CD4-positive, CD25-positive, alpha-beta regulatory T cell (primary cell): Measurements from ENCODE around the gene HRAS. TPM values are rescaled to one million over a fixed set of nuclear protein-coding genes. Genes with fewer than 3 reads are reported as not detected.
A peak's percentile ranks its signal among the peaks of the same experiment; 100 is the strongest.
"Not testable (repeated sequence)": the region's sequence is repeated elsewhere in the genome, so short reads cannot be mapped to it uniquely, and the experiment has no call there.

Experiments
- ATAC-seq, 2 donors: fragments of 150-1000 bp; cut with Tn5 transposase; one replicate each; pipeline ENCODE4 v1.10.0; 2021; ENCODE audit warnings: low read depth in 2 of 2, moderate number of reproducible peaks in 2 of 2, moderate library complexity in 1 of 2
- DNase-seq, 3 donors: peaks; one replicate each; pipeline versions ENCODE4 v3.0.0 to v3.0.0-alpha.2; 2012 to 2022; ENCODE audit warnings: mixed read lengths in 1 of 3
- H3K27ac ChIP-seq: one replicate; pipeline ENCODE4 v1.7.0; 2013; ENCODE audit warnings: mild to moderate bottlenecking, low read length; ENCODE audit not compliant: insufficient read depth, poor library complexity, severe bottlenecking
- H3K27me3 ChIP-seq: one replicate; pipeline ENCODE4 v1.7.0; 2013; ENCODE audit warnings: low read length; ENCODE audit not compliant: control insufficient read depth, insufficient read depth
- H3K36me3 ChIP-seq: one replicate; pipeline ENCODE4 v1.7.0; 2013; ENCODE audit warnings: mild to moderate bottlenecking, low read length, moderate library complexity; ENCODE audit not compliant: control insufficient read depth, insufficient read depth
- H3K4me1 ChIP-seq: 2 replicates; pipeline ENCODE4 v1.7.0; 2013; ENCODE audit warnings: mild to moderate bottlenecking, low read length; ENCODE audit not compliant: insufficient read depth, control insufficient read depth, poor library complexity, severe bottlenecking
- H3K4me3 ChIP-seq: one replicate; pipeline ENCODE4 v1.7.0; 2013; ENCODE audit warnings: low read depth, mild to moderate bottlenecking, low read length, moderate library complexity
- H3K9me3 ChIP-seq, 2 experiments: 1 replicate in 1 of 2; 2 replicates in 1 of 2; pipeline ENCODE4 v1.7.0; 2013; ENCODE audit warnings: low read length in 2 of 2, mild to moderate bottlenecking in 1 of 2, moderate library complexity in 1 of 2; ENCODE audit not compliant: control insufficient read depth in 2 of 2
- H3K27ac Mint-ChIP-seq, 3 donors: one replicate each; pipeline ENCODE4 v1.8.0; 2020 to 2022; ENCODE audit warnings: mild to moderate bottlenecking in 3 of 3, mixed read lengths in 3 of 3, moderate library complexity in 2 of 3
- H3K27me3 Mint-ChIP-seq: one replicate; pipeline ENCODE4 v1.8.0; 2022; ENCODE audit warnings: mild to moderate bottlenecking, mixed read lengths
- H3K36me3 Mint-ChIP-seq: one replicate; pipeline ENCODE4 v1.8.0; 2020; ENCODE audit warnings: mixed read lengths
- H3K4me1 Mint-ChIP-seq, 4 donors: one replicate each; pipeline ENCODE4 v1.8.0; 2020 to 2022; ENCODE audit warnings: mixed read lengths in 4 of 4, mild to moderate bottlenecking in 1 of 4
- H3K4me3 Mint-ChIP-seq, 4 donors: one replicate each; pipeline ENCODE4 v1.8.0; 2020 to 2022; ENCODE audit warnings: mild to moderate bottlenecking in 4 of 4, mixed read lengths in 4 of 4, moderate library complexity in 3 of 4
- H3K9me3 Mint-ChIP-seq, 7 donors: one replicate each; pipeline ENCODE4 v1.8.0; 2020 to 2022; ENCODE audit warnings: mixed read lengths in 7 of 7, mild to moderate bottlenecking in 3 of 7, moderate library complexity in 2 of 7
- polyA plus RNA-seq, 4 donors: library from polyadenylated mRNA; unstranded; fragments of 300-500 nt; fragmentation: Illumina TruSeq; gene quantifications; one replicate each; pipeline ENCODE4 v1.2.3, GENCODE V29; 2021
- total RNA-seq: library from RNA; stranded (reverse); gene quantifications from one replicate; pipeline ENCODE4 v1.2.3, GENCODE V29; 2022

The HRAS gene
- total and polyA plus RNA-seq, 5 donors from 2014 or later, result 15.9 to 35.2 (median 21.8) TPM

DNA sequence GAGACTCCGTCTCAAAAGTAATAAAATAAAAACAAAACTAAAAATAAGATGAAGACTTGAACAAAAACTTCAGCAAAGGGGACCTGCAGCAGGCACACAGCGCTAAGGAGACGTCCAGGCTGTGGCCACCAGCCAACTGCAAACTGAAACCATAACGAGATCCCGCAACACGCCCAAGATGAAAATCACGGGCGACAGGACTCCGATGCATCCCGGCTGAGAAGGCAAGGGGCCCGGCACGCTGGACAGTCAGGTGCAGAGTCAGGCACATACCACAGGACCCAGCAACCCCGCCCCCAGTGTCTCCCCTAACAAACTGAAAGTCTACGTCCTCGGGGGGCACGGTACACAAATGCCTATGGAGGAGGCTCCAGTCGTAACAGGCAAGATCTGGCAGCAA is 9.2 kb downstream of the HRAS start:
- Mint-ChIP-seq H3K4me3 (no peak overlapping the region), H3K9me3 (no peaks in the 10 kb centered on the region)

DNA sequence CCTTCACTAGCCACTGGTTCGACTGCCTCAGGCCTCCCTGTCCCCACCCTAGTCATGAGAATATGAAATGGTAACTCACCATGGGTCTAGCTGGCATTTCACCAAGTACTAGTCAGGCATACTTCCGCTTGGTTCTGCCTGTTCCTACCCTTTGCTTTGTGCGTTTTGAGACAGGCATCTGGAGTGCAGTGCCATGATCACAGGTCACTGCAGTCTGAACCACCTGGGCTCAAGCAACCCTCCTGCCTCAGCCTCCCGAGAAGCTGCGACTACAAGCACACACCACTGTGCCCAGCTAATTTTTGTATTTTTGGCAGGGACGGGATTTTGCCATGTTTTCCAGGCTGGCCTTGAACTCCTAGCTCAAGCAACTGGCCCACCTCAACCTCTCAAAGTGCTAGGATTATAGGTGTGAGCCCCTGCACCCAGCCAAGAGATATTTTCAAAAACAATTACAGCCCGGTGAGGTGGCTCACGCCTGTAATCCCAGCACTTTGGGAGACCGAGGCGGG is 14.1 kb downstream of the HRAS start:
- peak overlapping the region in 1 of 4 donors; percentile 32 for H3K4me3 Mint-ChIP-seq
- Histone ChIP-seq H3K4me3 (no peak overlapping the region), H3K36me3 (no peaks in the 10 kb centered on the region), H3K27me3 (no peaks in the 10 kb centered on the region), H3K9me3 (peaks cover 0 to 5% of the 10 kb centered on the region in 2 experiments), H3K4me1 (peaks cover 4% of the 10 kb centered on the region), H3K27ac (no peak overlapping the region)
- H3K27me3 Mint-ChIP-seq, result no peaks in the 10 kb centered on the region
- ATAC-seq (no peak), DNase-seq (no peak)
- H3K27ac Mint-ChIP-seq, result no peak overlapping the region
- peaks cover 0 to 8% (median 3%) of the 10 kb centered on the region in 4 donors for H3K4me1 Mint-ChIP-seq
- peaks cover 3% of the 10 kb centered on the region for H3K36me3 Mint-ChIP-seq
- H3K9me3 Mint-ChIP-seq, result peaks cover 0 to 4% (median 0%) of the 10 kb centered on the region in 7 donors

More for the DNA sequence above, 9.2 kb downstream of the HRAS start:
- Mint-ChIP-seq H3K27ac (no peak overlapping the region), H3K36me3 (peaks cover 3% of the 10 kb centered on the region), H3K27me3 (no peaks in the 10 kb centered on the region), H3K4me1 (no peaks in the 10 kb centered on the region)
- no peaks in the 10 kb centered on the region for H3K36me3 ChIP-seq
- no peak overlapping the region for H3K27ac ChIP-seq
- no peak for ATAC-seq
- H3K4me3 ChIP-seq, result no peak overlapping the region
- no peaks in the 10 kb centered on the region for H3K9me3 ChIP-seq
- H3K4me1 ChIP-seq, result no peaks in the 10 kb centered on the region
- no peaks in the 10 kb centered on the region for H3K27me3 ChIP-seq
- no peak for DNase-seq

DNA sequence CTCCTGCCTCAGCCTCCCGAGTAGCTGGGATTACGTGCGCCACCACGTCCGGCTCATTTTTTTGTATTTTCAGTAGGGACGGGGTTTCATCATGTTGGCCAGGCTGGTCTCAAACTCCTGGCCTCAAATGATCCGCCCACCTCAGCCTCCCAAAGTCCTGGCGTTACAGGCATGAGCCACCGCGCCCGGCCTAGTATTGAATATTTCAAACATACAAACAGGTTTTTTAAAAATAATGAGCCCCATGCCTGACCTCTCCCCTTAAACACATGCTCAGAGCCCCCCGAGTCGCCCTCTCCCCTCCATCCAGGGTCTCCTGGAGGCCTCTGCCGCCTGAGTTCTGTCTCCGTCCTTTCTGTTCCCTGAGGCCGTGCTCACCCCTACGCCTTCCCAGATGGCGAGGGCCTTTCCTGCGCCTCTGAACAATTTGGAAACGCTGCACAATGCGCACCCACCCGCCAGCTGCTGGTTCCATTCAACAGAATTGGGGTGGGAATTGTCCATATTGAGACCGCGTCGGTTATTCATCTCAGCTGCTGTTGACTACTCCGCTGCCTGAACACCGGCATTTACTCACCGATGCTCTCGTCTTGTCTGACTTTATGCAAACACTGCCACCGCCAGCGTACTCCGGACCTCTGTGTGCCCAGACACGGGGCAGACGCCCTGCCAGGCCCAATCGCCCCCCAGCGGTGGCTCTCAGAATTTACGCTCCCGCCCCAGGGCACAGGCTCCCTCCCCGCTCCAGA is 14.8 kb downstream of the HRAS start:
- peaks cover 0 to 5% of the 10 kb centered on the region in 2 experiments for H3K9me3 ChIP-seq
- H3K4me1 ChIP-seq, result peaks cover 4% of the 10 kb centered on the region
- H3K27me3 ChIP-seq, result no peaks in the 10 kb centered on the region
- H3K4me3 Mint-ChIP-seq, result peak overlapping the region in 1 of 4 donors; percentile 32
- H3K36me3 ChIP-seq, result no peaks in the 10 kb centered on the region
- H3K4me1 Mint-ChIP-seq, result peaks cover 0 to 8% (median 3%) of the 10 kb centered on the region in 4 donors
- H3K27ac Mint-ChIP-seq, result no peak overlapping the region
- no peak for DNase-seq
- H3K36me3 Mint-ChIP-seq, result peaks cover 3% of the 10 kb centered on the region
- H3K4me3 ChIP-seq, result no peak overlapping the region
- H3K27ac ChIP-seq, result no peak overlapping the region
- H3K27me3 Mint-ChIP-seq, result no peaks in the 10 kb centered on the region
- H3K9me3 Mint-ChIP-seq, result peaks cover 0 to 4% (median 0%) of the 10 kb centered on the region in 7 donors
- no peak for ATAC-seq

DNA sequence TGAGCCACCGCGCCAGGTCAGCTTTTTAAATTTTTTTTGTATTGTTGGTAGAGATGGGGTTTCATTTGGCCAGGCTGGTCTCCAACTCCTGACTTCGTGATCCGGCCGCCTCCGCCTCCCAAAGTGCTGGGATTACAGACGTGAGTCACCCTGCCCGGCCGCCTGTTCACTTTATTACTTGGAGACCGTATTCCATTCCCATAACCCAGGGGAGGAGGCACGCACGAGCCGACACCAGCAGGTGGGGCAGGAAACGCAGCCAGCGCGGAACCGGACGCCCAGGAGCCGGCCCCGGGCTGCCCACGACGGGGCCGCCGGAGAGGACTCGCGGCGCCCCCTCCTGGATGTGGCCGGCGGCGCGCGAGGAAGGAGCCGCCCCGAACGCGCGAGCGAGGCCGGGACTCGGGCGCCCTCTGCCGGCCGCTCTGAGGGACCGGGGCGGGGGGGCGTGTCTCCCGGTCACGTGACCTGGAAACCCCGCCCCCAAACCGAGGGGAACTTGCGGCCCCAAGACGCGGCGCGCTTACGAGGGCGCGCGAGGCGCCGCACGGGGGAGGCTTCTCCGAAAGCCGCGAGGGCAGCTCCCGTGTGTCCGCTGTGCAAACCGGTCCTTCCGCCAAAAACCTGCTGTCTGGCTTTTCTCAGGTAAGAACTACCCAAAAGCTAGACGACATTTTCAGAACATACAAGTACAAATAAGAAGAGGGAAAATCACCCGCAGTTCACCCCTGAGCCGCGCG is 16.7 kb downstream of the HRAS start:
- Histone ChIP-seq H3K27me3 (no peaks in the 10 kb centered on the region), H3K4me1 (peaks cover 4% of the 10 kb centered on the region), H3K27ac (peak overlapping the region; percentile 63), H3K9me3 (peaks cover 0 to 5% of the 10 kb centered on the region in 2 experiments), H3K4me3 (peak overlapping the region; percentile 53), H3K36me3 (no peaks in the 10 kb centered on the region)
- Mint-ChIP-seq H3K36me3 (peaks cover 8% of the 10 kb centered on the region), H3K27ac (peak overlapping the region in 2 of 3 donors; percentile 61 to 92), H3K4me3 (peak overlapping the region in 3 of 4 donors; percentile 81 to 86 (median 85)), H3K27me3 (no peaks in the 10 kb centered on the region), H3K9me3 (peaks cover 0 to 4% (median 0%) of the 10 kb centered on the region in 7 donors), H3K4me1 (peaks cover 0 to 8% (median 3%) of the 10 kb centered on the region in 4 donors)
- DNase-seq (peak; percentile 81 to 90 (median 87)), ATAC-seq (peak; percentile 93 to 97)

DNA sequence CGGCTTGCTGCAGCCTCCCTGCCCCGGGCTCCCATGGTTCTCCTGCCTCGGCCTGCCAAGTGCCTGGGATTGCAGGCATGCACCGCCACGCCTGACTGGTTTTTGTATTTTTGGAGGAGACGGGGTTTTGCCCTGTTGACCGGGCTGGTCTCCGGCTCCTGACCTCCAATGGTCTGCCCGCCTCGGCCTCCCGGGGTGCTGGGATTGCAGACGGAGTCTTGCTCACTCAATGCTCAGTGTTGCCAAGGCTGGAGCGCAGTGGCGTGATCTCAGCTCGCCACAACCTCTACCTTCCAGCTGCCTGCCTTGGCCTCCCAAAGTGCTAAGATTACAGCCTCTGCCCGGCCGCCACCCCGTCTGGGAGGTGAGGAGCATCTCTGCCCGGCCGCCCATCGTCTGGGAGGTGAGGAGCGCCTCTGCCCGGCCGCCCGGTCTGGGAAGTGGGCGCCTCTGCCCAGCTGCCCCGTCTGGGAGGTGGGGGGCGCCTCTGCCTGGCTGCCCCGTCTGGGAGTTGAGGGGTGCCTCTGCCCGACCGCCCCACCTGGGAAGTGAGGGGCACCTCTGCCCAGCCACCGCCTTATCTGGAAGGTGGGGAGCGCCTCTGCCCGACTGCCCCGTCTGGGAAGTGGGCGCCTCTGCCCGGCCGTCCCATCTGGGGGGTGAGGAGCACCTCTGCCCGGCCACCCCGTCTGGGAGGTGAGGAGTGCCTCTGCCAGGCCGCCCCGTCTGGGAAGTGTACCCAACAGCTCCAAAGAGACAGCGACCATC is 18.3 kb downstream of the HRAS start:
- ATAC-seq, H3K27me3 Mint-ChIP-seq, H3K27me3 ChIP-seq, DNase-seq, H3K27ac Mint-ChIP-seq, H3K36me3 ChIP-seq, H3K4me1 Mint-ChIP-seq, H3K9me3 ChIP-seq, H3K36me3 Mint-ChIP-seq, H3K4me3 Mint-ChIP-seq, H3K9me3 Mint-ChIP-seq, H3K27ac ChIP-seq, H3K4me1 ChIP-seq, H3K4me3 ChIP-seq: not testable (repeated sequence)

DNA sequence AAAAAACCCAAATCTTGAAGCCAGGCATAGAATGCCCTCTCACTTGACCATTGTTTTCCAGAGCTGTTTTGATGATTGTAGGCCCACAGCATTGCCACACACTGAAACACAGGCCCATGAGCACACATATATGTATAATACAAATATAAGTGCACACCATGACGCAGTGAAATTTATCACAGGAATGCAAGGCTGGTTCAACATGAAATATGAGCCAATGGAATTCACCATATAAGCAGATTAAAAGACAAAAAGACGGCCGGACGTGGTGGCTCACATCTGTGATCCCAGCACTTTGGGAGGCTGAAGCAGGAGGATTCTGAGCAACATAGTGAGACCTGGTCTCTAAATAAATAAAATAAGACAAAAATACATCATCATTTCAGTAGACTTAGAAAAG is 19.0 kb downstream of the HRAS start:
- H3K4me3 Mint-ChIP-seq, result peak overlapping the region in 1 of 4 donors; percentile 53

DNA sequence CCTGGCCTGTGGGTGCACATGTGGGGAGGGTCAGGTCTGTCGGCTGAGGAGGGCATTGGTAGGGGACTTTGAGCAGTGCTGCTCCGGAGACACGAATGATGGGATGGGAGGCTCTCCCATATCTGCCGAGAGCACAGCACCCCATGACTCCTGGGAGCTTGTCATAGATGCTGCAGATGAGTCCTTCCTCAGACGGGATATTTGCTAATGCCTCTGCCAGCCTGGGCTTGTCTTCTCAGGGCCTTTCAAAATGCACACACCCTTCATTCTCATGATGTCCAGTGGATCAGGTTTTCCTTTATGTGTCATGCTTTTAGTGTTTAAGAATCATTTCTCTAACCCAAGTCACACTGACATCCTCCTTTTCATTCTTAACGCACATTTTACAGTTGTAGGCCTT is 20.2 kb downstream of the HRAS start:
- Mint-ChIP-seq H3K9me3 (peaks cover 0 to 4% (median 0%) of the 10 kb centered on the region in 7 donors), H3K4me3 (peak overlapping the region in 2 of 4 donors; percentile 52 to 69), H3K27ac (no peak overlapping the region), H3K27me3 (no peaks in the 10 kb centered on the region), H3K36me3 (peaks cover 13% of the 10 kb centered on the region), H3K4me1 (peaks cover 0 to 6% (median 3%) of the 10 kb centered on the region in 4 donors)
- DNase-seq, result no peak
- Histone ChIP-seq H3K4me3 (no peak overlapping the region), H3K27me3 (no peaks in the 10 kb centered on the region), H3K4me1 (peaks cover 4% of the 10 kb centered on the region), H3K36me3 (no peaks in the 10 kb centered on the region), H3K27ac (no peak overlapping the region), H3K9me3 (peaks cover 0 to 5% of the 10 kb centered on the region in 2 experiments)
- no peak for ATAC-seq

More for the DNA sequence above, 19.0 kb downstream of the HRAS start:
- peaks cover 4% of the 10 kb centered on the region for H3K4me1 ChIP-seq
- H3K4me3 ChIP-seq, result no peak overlapping the region
- Mint-ChIP-seq H3K36me3 (peaks cover 11% of the 10 kb centered on the region), H3K4me1 (peaks cover 0 to 8% (median 3%) of the 10 kb centered on the region in 4 donors), H3K27ac (no peak overlapping the region), H3K27me3 (no peaks in the 10 kb centered on the region), H3K9me3 (peaks cover 0 to 4% (median 0%) of the 10 kb centered on the region in 7 donors)
- H3K9me3 ChIP-seq, result peaks cover 0 to 5% of the 10 kb centered on the region in 2 experiments
- H3K27me3 ChIP-seq, result no peaks in the 10 kb centered on the region
- no peak overlapping the region for H3K27ac ChIP-seq
- ATAC-seq, result no peak
- no peak for DNase-seq
- H3K36me3 ChIP-seq, result no peaks in the 10 kb centered on the region
